H1 (cell line): ENCODE data around the gene B3GLCT. TPM values are rescaled to one million over a fixed set of nuclear protein-coding genes. Genes with fewer than 3 reads are reported as not detected.

Experiments
- GABPA ChIP-seq: IDR thresholded peaks from 2 replicates; pipeline ENCODE4 v1.6.1; 2011; ENCODE audit warnings: mild to moderate bottlenecking, low read length, moderate library complexity, borderline replicate concordance; ENCODE audit not compliant: insufficient read depth
- SP4 ChIP-seq: IDR thresholded peaks from 2 replicates; pipeline ENCODE4 v1.6.1; 2012; ENCODE audit warnings: low read length, inconsistent platforms
- polyA plus RNA-seq, 7 experiments: library from polyadenylated mRNA; depleted of rRNA in 3 of 7; stranded (reverse) in 5 of 7; unstranded in 2 of 7; fragments of >200 nt in 5 of 7; fragments of 200-250 nt in 2 of 7; gene quantifications; 1 replicate in 5 of 7; 2 replicates in 1 of 7; 4 replicates in 1 of 7; pipeline versions ENCODE4 v1.2.1 to v1.2.3, GENCODE V29; 2011 to 2013; ENCODE audit warnings: missing spikeins in 2 of 7, mixed read lengths in 2 of 7
- total RNA-seq: library from RNA; stranded (reverse); fragmentation: NEBNext Ultra II Directional; extraction: Animal tissue kit (Norgen Biotek cat#: 25700); gene quantifications from 2 replicates; pipeline ENCODE4 v1.2.1, GENCODE V29; 2021

The B3GLCT gene
- total and polyA plus RNA-seq, 2 of the 8 experiments (the other 6 are each of a cell fraction or from before 2014, with no cell fraction given): 1.5 to 4.1 TPM

- TF ChIP-seq GABPA: no peak
- no peak for TF ChIP-seq SP4
These were observed 61.5 kb downstream of the B3GLCT start (continued) for GRCh38 chr13:31261241-31261640.
